GM18499 (cell line): ENCODE data around the gene AGO4.
"Not testable (repeated sequence)": the region's sequence is repeated elsewhere in the genome, so short reads cannot be mapped to it uniquely, and the experiment has no call there.

ENCODE experiments used
- ATAC-seq: cut with Tn5 transposase; IDR thresholded peaks from one replicate; pipeline ENCODE4 v1.9.1; 2021; ENCODE audit warnings: moderate number of reproducible peaks; ENCODE audit not compliant: insufficient read depth, unreplicated experiment

AGO4 gene

DNA sequence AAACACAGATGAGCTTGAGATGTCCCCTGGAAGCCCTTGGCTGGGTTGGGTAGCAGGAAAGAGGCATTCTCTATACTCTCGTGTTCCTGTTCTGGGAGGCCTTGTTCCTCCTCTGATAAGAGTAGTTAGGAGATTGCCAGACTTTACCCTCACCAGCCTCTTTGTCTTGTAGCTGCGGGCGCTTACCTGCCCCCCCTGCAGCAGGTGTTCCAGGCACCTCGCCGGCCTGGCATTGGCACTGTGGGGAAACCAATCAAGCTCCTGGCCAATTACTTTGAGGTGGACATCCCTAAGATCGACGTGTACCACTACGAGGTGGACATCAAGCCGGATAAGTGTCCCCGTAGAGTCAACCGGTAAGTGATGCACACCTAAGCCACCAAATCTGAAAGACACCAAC is 80.4 kb downstream of the AGO4 start:
- no peak for ATAC-seq

DNA sequence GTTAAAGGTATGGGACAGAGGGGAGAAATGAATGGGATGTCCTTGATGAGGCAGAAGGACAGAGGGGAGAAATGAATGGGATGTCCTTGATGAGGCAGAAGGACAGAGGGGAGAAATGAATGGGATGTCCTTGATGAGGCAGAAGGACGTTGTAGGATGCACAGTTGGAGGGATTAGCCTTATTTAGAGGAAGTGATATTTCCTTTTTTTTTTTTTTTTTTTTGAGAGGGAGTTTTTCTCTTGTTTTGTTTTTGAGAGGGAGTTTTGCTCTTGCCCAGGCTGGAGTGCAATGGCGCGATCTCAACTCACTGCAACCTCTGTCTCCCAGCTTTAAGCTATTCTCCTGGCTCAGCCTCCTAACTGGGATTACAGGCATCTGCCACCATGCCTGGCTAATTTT is 81.2 kb downstream of the AGO4 start:
- not testable (repeated sequence) for ATAC-seq

DNA sequence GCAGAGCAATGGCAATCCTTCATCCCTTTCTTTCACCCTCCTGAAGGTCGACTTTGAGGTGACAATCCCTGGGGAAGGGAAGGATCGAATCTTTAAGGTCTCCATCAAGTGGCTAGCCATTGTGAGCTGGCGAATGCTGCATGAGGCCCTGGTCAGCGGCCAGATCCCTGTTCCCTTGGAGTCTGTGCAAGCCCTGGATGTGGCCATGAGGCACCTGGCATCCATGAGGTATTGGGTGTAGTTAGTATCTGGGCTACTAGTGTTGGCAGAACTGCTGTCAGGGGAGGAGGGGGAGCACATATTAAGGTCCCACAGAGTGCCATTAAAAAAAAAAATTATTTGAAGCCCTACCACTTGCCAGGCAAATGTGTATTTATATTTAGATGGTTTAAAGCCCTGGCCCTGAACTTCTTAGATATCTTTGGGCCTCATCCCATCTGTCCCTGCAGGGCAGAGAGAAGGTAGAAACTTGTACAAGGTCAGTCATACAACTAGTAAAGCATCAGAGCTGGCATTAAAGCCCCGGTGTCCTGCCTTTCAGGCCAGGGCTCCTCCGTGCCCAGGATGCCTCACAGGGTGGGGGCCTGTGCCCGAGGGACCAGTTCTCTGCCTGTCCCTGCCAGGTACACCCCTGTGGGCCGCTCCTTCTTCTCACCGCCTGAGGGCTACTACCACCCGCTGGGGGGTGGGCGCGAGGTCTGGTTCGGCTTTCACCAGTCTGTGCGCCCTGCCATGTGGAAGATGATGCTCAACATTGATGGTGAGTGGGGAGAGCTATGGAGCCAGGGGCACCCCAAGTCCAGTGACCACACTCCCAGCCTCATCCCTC is 85.4 kb downstream of the AGO4 start:
- ATAC-seq, result no peak

DNA sequence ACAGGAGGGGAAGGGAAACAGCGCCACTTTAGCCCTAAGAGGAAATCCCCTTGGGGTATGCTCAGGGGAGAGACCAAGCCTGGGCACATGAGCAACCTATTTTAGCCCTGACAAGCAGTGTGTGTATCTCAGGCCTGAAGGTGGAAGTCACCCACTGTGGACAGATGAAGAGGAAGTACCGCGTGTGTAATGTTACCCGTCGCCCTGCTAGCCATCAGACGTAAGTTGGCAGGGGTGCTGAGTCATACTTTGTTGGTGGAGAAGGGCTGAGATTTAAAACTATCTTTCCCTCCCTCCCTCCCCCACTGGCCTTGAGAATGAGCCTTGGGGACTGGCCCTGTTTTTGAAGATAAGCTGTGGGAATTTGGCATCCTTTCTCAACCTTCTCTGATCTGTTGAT is 86.4 kb downstream of the AGO4 start:
- no peak for ATAC-seq

DNA sequence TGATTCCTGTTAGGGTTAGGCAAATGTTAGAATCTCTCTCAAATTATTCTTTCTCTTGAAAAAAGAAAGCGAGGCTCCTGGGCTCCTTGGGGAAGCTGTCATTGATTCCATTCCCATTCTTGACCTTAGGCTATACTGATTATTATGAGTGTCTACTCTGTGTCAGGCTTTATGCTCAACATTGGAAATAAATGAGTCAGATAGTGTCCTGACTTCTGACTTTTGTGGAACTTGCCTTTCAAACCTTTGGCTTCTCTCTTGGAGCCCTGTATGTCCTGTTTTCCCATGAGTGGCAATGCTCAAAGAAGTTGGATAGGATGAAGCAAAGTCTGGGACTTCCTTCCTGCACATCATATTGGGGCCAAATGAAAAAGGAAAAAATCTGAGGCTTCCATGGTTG is 86.8 kb downstream of the AGO4 start:
- ATAC-seq, result no peak

DNA sequence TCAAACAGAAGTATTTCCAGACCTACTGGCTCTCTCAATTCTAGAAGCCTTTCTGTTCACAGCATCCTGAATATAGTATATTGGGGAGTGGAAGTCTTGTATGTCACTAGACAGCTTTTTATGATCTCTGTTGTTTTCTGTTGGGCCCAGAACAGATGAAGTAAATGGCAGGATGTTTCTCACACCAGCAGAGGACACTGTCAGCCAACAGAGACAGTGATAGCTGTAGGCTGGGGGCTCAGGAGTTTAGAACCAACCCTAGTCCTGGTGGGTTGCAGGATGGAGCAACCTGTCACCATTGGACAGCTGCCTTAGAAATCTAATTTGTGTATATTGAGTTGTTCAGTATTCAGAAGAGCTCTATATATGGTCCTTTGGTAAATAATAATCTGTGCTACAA is 92.1 kb downstream of the AGO4 start:
- no peak for ATAC-seq

DNA sequence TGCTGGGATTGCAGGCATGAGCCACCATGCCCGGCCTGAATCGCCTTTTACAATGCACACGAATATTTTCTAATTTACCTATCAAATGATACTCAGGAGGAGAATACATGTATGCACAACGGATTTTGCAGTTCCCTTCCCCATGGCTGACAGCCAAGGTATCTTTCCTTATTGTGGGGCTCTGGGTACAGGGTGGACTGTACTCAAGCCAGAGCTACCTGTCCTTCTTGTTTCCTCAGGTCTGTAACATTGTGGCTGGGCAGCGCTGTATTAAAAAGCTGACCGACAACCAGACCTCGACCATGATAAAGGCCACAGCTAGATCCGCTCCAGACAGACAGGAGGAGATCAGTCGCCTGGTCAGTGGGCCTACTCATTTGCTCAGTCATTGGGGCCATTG is 93.4 kb downstream of the AGO4 start:
- no peak for ATAC-seq

DNA sequence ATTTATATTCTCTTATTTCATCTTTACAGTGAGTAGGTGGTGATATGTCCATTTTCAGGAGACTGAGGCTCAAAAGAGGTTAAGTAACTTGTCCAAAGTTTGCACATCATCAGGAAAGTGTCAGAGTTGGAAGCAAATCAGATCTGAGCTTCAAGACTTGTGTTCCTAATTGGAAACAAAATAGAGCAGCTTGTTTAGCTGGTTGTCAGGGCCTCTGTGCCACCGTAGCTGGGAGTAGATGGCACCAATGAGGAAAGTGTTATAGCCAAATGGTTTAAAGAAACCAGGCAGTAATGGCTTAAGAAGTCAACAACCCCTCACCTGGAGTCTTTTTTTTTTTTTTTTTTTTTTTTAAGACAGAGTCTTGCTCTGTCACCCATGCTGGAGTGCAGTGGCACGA is 94.9 kb downstream of the AGO4 start:
- no peak for ATAC-seq
